ENCODE results near the gene ENTPD8. TPM values are rescaled to one million over a fixed set of nuclear protein-coding genes. Genes with fewer than 3 reads are reported as not detected.
A peak's percentile ranks its signal among the peaks of the same experiment; 100 is the strongest.

ENTPD8 gene
- total and polyA plus RNA-seq, 2 of the 13 experiments (the other 11 are each of a cell fraction or from before 2014, with no cell fraction given) = 0.26 to 0.44 TPM

DNA sequence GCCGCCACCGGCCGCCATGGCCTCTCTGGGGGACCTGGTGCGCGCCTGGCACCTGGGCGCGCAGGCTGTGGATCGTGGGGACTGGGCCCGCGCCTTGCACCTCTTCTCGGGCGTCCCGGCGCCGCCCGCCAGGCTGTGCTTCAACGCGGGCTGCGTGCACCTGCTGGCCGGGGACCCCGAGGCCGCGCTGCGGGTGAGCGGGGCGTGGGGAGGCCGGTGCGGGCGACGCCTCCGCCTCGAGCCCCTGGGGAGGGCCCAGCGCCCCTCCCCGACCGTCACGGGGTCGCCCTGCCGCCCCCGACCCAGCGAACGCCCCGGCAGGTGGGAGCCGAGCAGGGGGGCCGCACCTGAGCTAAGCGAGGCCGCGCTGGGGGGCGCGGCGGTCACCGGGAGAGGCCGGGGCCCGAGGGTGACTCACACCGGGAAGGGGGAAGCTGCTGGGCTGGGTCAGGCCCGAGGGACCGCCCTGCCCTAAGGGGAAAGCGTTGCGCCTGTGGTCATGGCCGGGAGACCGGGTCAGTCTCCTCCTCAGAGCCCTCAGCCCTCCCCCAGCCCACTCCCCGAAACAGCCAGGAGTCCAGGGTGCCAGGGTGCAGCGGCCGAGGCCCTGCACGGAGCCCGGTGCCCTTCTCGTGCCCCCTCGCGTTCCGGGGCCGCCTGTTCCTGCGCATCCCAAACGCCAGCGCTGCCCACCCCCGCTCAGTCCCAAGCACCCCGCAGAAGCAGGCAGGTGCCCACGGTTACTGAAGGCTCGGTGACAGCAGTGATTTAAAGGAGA, 17.5 kb downstream of the ENTPD8 start (continued):
- TF ChIP-seq ZNF546 (CRISPR knock-in tag; conservative IDR thresholded peaks at IDR 0.05) (no peak), ZNF160 (CRISPR knock-in tag; IDR thresholded peaks at IDR 0.05) (no peak), ZNF432 (CRISPR knock-in tag; IDR thresholded peaks at IDR 0.05; ENCODE audit: borderline replicate concordance) (no peak), GZF1 (CRISPR knock-in tag; IDR thresholded peaks at IDR 0.05) (no peak), ZNF768 (CRISPR knock-in tag; IDR thresholded peaks at IDR 0.05) (peak; percentile 13; the same call in 1 of the 2 replicates), KLF12 (CRISPR knock-in tag; IDR thresholded peaks at IDR 0.05; ENCODE audit: borderline replicate concordance) (no peak), SETDB1 (CRISPR knock-in tag; IDR thresholded peaks at IDR 0.05; ENCODE audit: borderline replicate concordance) (no peak), AGO2 (optimal IDR thresholded peaks at IDR 0.05; ENCODE audit: low read depth, low read length) (no peak), NAIF1 (CRISPR knock-in tag; IDR thresholded peaks at IDR 0.05; ENCODE audit: borderline replicate concordance) (no peak), ZNF17 (CRISPR knock-in tag; IDR thresholded peaks at IDR 0.05) (no peak), ZNF451 (CRISPR knock-in tag; IDR thresholded peaks at IDR 0.05) (peak; percentile 21; the same call in 1 of the 2 replicates), ARNT2 (CRISPR knock-in tag; IDR thresholded peaks at IDR 0.05; ENCODE audit: low read depth) (no peak)
- TF ChIP-seq, protein P1, sequence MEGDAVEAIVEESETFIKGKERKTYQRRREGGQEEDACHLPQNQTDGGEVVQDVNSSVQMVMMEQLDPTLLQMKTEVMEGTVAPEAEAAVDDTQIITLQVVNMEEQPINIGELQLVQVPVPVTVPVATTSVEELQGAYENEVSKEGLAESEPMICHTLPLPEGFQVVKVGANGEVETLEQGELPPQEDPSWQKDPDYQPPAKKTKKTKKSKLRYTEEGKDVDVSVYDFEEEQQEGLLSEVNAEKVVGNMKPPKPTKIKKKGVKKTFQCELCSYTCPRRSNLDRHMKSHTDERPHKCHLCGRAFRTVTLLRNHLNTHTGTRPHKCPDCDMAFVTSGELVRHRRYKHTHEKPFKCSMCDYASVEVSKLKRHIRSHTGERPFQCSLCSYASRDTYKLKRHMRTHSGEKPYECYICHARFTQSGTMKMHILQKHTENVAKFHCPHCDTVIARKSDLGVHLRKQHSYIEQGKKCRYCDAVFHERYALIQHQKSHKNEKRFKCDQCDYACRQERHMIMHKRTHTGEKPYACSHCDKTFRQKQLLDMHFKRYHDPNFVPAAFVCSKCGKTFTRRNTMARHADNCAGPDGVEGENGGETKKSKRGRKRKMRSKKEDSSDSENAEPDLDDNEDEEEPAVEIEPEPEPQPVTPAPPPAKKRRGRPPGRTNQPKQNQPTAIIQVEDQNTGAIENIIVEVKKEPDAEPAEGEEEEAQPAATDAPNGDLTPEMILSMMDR (CRISPR knock-in tag; IDR thresholded peaks at IDR 0.05) = peak; percentile 15; the same call in 1 of the 2 replicates
- TF ChIP-seq, protein P2, sequence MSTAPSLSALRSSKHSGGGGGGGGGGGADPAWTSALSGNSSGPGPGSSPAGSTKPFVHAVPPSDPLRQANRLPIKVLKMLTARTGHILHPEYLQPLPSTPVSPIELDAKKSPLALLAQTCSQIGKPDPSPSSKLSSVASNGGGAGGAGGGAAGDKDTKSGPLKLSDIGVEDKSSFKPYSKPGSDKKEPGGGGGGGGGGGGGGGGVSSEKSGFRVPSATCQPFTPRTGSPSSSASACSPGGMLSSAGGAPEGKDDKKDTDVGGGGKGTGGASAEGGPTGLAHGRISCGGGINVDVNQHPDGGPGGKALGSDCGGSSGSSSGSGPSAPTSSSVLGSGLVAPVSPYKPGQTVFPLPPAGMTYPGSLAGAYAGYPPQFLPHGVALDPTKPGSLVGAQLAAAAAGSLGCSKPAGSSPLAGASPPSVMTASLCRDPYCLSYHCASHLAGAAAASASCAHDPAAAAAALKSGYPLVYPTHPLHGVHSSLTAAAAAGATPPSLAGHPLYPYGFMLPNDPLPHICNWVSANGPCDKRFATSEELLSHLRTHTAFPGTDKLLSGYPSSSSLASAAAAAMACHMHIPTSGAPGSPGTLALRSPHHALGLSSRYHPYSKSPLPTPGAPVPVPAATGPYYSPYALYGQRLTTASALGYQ (CRISPR knock-in tag; IDR thresholded peaks at IDR 0.05) = 0 out of 2 replicates have a peak, but pooled peaks have one; percentile 15
- TF ChIP-seq, protein P3, sequence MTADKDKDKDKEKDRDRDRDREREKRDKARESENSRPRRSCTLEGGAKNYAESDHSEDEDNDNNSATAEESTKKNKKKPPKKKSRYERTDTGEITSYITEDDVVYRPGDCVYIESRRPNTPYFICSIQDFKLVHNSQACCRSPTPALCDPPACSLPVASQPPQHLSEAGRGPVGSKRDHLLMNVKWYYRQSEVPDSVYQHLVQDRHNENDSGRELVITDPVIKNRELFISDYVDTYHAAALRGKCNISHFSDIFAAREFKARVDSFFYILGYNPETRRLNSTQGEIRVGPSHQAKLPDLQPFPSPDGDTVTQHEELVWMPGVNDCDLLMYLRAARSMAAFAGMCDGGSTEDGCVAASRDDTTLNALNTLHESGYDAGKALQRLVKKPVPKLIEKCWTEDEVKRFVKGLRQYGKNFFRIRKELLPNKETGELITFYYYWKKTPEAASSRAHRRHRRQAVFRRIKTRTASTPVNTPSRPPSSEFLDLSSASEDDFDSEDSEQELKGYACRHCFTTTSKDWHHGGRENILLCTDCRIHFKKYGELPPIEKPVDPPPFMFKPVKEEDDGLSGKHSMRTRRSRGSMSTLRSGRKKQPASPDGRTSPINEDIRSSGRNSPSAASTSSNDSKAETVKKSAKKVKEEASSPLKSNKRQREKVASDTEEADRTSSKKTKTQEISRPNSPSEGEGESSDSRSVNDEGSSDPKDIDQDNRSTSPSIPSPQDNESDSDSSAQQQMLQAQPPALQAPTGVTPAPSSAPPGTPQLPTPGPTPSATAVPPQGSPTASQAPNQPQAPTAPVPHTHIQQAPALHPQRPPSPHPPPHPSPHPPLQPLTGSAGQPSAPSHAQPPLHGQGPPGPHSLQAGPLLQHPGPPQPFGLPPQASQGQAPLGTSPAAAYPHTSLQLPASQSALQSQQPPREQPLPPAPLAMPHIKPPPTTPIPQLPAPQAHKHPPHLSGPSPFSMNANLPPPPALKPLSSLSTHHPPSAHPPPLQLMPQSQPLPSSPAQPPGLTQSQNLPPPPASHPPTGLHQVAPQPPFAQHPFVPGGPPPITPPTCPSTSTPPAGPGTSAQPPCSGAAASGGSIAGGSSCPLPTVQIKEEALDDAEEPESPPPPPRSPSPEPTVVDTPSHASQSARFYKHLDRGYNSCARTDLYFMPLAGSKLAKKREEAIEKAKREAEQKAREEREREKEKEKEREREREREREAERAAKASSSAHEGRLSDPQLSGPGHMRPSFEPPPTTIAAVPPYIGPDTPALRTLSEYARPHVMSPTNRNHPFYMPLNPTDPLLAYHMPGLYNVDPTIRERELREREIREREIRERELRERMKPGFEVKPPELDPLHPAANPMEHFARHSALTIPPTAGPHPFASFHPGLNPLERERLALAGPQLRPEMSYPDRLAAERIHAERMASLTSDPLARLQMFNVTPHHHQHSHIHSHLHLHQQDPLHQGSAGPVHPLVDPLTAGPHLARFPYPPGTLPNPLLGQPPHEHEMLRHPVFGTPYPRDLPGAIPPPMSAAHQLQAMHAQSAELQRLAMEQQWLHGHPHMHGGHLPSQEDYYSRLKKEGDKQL (CRISPR knock-in tag; IDR thresholded peaks at IDR 0.05; ENCODE audit: low read depth) = no peak
- TF ChIP-seq, protein P4, sequence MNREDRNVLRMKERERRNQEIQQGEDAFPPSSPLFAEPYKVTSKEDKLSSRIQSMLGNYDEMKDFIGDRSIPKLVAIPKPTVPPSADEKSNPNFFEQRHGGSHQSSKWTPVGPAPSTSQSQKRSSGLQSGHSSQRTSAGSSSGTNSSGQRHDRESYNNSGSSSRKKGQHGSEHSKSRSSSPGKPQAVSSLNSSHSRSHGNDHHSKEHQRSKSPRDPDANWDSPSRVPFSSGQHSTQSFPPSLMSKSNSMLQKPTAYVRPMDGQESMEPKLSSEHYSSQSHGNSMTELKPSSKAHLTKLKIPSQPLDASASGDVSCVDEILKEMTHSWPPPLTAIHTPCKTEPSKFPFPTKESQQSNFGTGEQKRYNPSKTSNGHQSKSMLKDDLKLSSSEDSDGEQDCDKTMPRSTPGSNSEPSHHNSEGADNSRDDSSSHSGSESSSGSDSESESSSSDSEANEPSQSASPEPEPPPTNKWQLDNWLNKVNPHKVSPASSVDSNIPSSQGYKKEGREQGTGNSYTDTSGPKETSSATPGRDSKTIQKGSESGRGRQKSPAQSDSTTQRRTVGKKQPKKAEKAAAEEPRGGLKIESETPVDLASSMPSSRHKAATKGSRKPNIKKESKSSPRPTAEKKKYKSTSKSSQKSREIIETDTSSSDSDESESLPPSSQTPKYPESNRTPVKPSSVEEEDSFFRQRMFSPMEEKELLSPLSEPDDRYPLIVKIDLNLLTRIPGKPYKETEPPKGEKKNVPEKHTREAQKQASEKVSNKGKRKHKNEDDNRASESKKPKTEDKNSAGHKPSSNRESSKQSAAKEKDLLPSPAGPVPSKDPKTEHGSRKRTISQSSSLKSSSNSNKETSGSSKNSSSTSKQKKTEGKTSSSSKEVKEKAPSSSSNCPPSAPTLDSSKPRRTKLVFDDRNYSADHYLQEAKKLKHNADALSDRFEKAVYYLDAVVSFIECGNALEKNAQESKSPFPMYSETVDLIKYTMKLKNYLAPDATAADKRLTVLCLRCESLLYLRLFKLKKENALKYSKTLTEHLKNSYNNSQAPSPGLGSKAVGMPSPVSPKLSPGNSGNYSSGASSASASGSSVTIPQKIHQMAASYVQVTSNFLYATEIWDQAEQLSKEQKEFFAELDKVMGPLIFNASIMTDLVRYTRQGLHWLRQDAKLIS (CRISPR knock-in tag; IDR thresholded peaks at IDR 0.05) = no peak
